ENCODE results near the gene SMYD3. TPM values are rescaled to one million over a fixed set of nuclear protein-coding genes. Genes with fewer than 3 reads are reported as not detected.

Gene SMYD3
- total and polyA plus RNA-seq, 9 of the 15 experiments (the other 6 are each of a cell fraction or from before 2014, with no cell fraction given), result 128 to 440 (median 197) TPM

GRCh38 chr1:246159279-246160227 lies 347.5 kb downstream of the SMYD3 start:
- Histone ChIP-seq H3K9me1 (ENCODE audit: control insufficient read depth, insufficient read depth, low read length) (no peaks in the 10 kb centered on the region), H3K9ac (ENCODE audit: insufficient read depth in 1 of 2, low read depth in 2 of 2, low read length in 2 of 2) (peak overlapping the region in 1 of 2 experiments; percentile 36; a peak in 1 of 4 replicates), H3K36me3 (ENCODE audit: control insufficient read depth, insufficient read depth, low read length) (no peaks in the 10 kb centered on the region; the same call in 2 of the 3 replicates), H2AFZ (ENCODE audit: low read depth, low read length) (no peak overlapping the region), H3K27me3 (ENCODE audit: control insufficient read depth in 2 of 2, insufficient read depth in 2 of 2, low read length in 2 of 2) (no peaks in the 10 kb centered on the region; a peak in 1 of 5 replicates), H3K4me2 (ENCODE audit: insufficient read depth, low read length) (no peak overlapping the region), H3K9me3 (replicated peaks; ENCODE audit: control insufficient read depth, insufficient read depth, low read depth, low read length) (no peaks in the 10 kb centered on the region), H3K79me2 (ENCODE audit: control insufficient read depth, insufficient read depth, low read length) (peaks cover 2% of the 10 kb centered on the region; the same call in 1 of the 3 replicates), H4K20me1 (replicated peaks; ENCODE audit: control insufficient read depth, insufficient read depth, low read length) (no peaks in the 10 kb centered on the region), H3K27ac (ENCODE audit: extremely low read depth, low read depth, low read length) (no peak overlapping the region), H3K4me1 (replicated peaks in 1 of 2; ENCODE audit: control insufficient read depth in 2 of 2, insufficient read depth in 2 of 2, low read length in 2 of 2) (peaks cover 0 to 40% of the 10 kb centered on the region in 2 experiments; a peak in 4 of 5 replicates), H3K4me3 (no peak overlapping the region)
- peak; percentile 20 for ATAC-seq
- ChIA-PET CTCF (ENCODE audit: low intra/inter-chr PET ratio) (no interaction called here), POLR2A (interaction anchor here (0.8 to 2.7 kb wide), 5 partner anchors 11 to 1519 kb away, joined by 3 to 17 read pairs (median 4); no protein-coding TSS in a partner anchor)
- FAIRE-seq, result no peak
- intact Hi-C loops (cut with micrococcal nuclease) (no loop called here), in situ Hi-C loops (cut with MboI) (no loop called here)
- no peak for DNase-seq (ENCODE audit: extremely low read depth in 1 of 4, low spot score in 3 of 4)
- 66% methylated on average over 9 of the region's 9 CpGs for WGBS (ENCODE audit: insufficient coverage, low coverage, missing lambda C conversion rate)
- no TSS peak for BruUV-seq (replicated peaks)
- TF ChIP-seq ZNF316 (IDR thresholded peaks at IDR 0.05), result peak; percentile 89
- no peak for TF ChIP-seq RBBP5 (IDR thresholded peaks at IDR 0.05; ENCODE audit: borderline replicate concordance, insufficient read depth, low read length, poor library complexity, severe bottlenecking)
- TF ChIP-seq BCOR (IDR thresholded peaks at IDR 0.05), result no peak
- no peak for TF ChIP-seq VEZF1 (CRISPR knock-in tag; IDR thresholded peaks at IDR 0.05)
- no peak for TF ChIP-seq PPARD (CRISPR knock-in tag; IDR thresholded peaks at IDR 0.05)
- TF ChIP-seq MAFF (IDR thresholded peaks at IDR 0.05; ENCODE audit: low read length), result 0 out of 2 replicates have a peak, but pooled peaks have one; percentile 28
- TF ChIP-seq ZNF431 (CRISPR knock-in tag; IDR thresholded peaks at IDR 0.05), result no peak
- peak; percentile 74 for TF ChIP-seq C11orf30 (IDR thresholded peaks at IDR 0.05; ENCODE audit: low read depth)
- TF ChIP-seq CREBBP (IDR thresholded peaks at IDR 0.05; ENCODE audit: low read depth, low read length), result no peak
- TF ChIP-seq MAFG (tag; conservative IDR thresholded peaks at IDR 0.05), result peak; percentile 43; the same call in 1 of the 2 replicates
- TF ChIP-seq CHD1 (IDR thresholded peaks at IDR 0.05; ENCODE audit: low read length), result no peak
- TF ChIP-seq CHCHD3 (CRISPR knock-in tag; IDR thresholded peaks at IDR 0.05), result no peak
- no peak for TF ChIP-seq MCM5 (IDR thresholded peaks at IDR 0.05; ENCODE audit: low read depth)
- TF ChIP-seq ZNF280B (CRISPR knock-in tag; IDR thresholded peaks at IDR 0.05), result no peak
- TF ChIP-seq E2F8 (IDR thresholded peaks at IDR 0.05; ENCODE audit: low read depth, partially characterized antibody), result no peak
- no peak for TF ChIP-seq RBFOX2 (IDR thresholded peaks at IDR 0.05; ENCODE audit: low read depth, low read length)
- no peak for TF ChIP-seq STAT5B (CRISPR knock-in tag; IDR thresholded peaks at IDR 0.05)

All from K562 (cell line).